ENCODE results near the gene PKN2.

- TF ChIP-seq CTCF (conservative IDR thresholded peaks at IDR 0.05 in 1 of 2, IDR thresholded peaks at IDR 0.05 in 1 of 2; ENCODE audit: extremely low read depth in 1 of 2, insufficient read depth in 1 of 2, low read depth in 1 of 2, low read length in 2 of 2) (no peak), EZH2 (IDR thresholded peaks at IDR 0.05; ENCODE audit: borderline replicate concordance, low read length) (no peak)
Measured at GRCh38 chr1:88730995-88731394, 46.9 kb downstream of the PKN2 start.
